Brain microvascular endothelial cell (primary cell): ENCODE results near the gene TMEM247.

ENCODE experiments used
- DNase-seq: peaks from one replicate; pipeline ENCODE4 v3.0.0-alpha.2; 2020
- H3K27ac ChIP-seq: fragments of 250-450 bp; sonication (Bioruptor Pico); 2 replicates; pipeline ENCODE4 v1.5.1; 2020; ENCODE audit warnings: mild to moderate bottlenecking, moderate library complexity
- H3K27me3 ChIP-seq: fragments of 250-450 bp; sonication (Bioruptor Pico); replicated peaks from 2 replicates; pipeline ENCODE4 v1.5.1; 2020; ENCODE audit warnings: mild to moderate bottlenecking
- H3K36me3 ChIP-seq: fragments of 250-450 bp; sonication (Bioruptor Pico); replicated peaks from 2 replicates; pipeline ENCODE4 v1.5.1; 2020; ENCODE audit warnings: mild to moderate bottlenecking
- H3K4me3 ChIP-seq: 2 replicates; pipeline ENCODE4 v1.5.1; 2011; ENCODE audit warnings: low read depth, mild to moderate bottlenecking, control low read depth, low read length, moderate library complexity
- CTCF ChIP-seq: IDR thresholded peaks from 2 replicates; pipeline ENCODE4 v1.5.1; 2011; ENCODE audit warnings: low read depth, mild to moderate bottlenecking, moderate library complexity, low read length, control low read depth, inconsistent platforms; ENCODE audit errors: missing control alignments
- in situ Hi-C: cut with HindIII; loops from 2 replicates; pipeline ENCODE4 v1.10.0; 2017; ENCODE audit warnings: low sequenced_read_pairs, low pct_ligation_motif_present

Gene TMEM247

GRCh38 chr2:46449700-46450099 is 29.7 kb upstream of the TMEM247 start:
- Histone ChIP-seq H3K27ac (no peak overlapping the region), H3K27me3 (no peaks in the 10 kb centered on the region), H3K4me3 (no peak overlapping the region), H3K36me3 (no peaks in the 10 kb centered on the region)
- TF ChIP-seq CTCF, result no peak
- in situ Hi-C loops, result no loop called here
- no peak for DNase-seq

- H3K27me3 ChIP-seq, result no peaks in the 10 kb centered on the region
- in situ Hi-C loops, result no loop called here
- H3K36me3 ChIP-seq, result no peaks in the 10 kb centered on the region
- no peak for TF ChIP-seq CTCF
- no peak overlapping the region for H3K4me3 ChIP-seq
- H3K27ac ChIP-seq, result no peak overlapping the region
- DNase-seq, result peak; percentile 20
These were observed 28.1 kb upstream of the TMEM247 start for GRCh38 chr2:46451131-46451711.

GRCh38 chr2:46456789-46457188 is 22.6 kb upstream of the TMEM247 start:
- TF ChIP-seq CTCF, result no peak
- H3K36me3 ChIP-seq, result no peaks in the 10 kb centered on the region
- H3K27me3 ChIP-seq, result no peaks in the 10 kb centered on the region
- no peak overlapping the region for H3K27ac ChIP-seq
- in situ Hi-C loops, result no loop called here
- DNase-seq, result no peak
- no peak overlapping the region for H3K4me3 ChIP-seq

- no peaks in the 10 kb centered on the region for H3K27me3 ChIP-seq
- no peak for DNase-seq
- H3K27ac ChIP-seq, result no peak overlapping the region
- H3K4me3 ChIP-seq, result no peak overlapping the region
- H3K36me3 ChIP-seq, result no peaks in the 10 kb centered on the region
- in situ Hi-C loops, result no loop called here
- no peak for TF ChIP-seq CTCF
These were observed 20.4 kb upstream of the TMEM247 start for GRCh38 chr2:46458763-46459500.

GRCh38 chr2:46459694-46460093 is 19.7 kb upstream of the TMEM247 start:
- Histone ChIP-seq H3K27ac (no peak overlapping the region), H3K27me3 (no peaks in the 10 kb centered on the region), H3K36me3 (no peaks in the 10 kb centered on the region), H3K4me3 (no peak overlapping the region)
- DNase-seq, result no peak
- in situ Hi-C loops, result no loop called here
- TF ChIP-seq CTCF, result no peak
